SH-SY5Y (cell line): ENCODE measurements around the gene IKZF2.

ENCODE experiments used
- GATA2 ChIP-seq: IDR thresholded peaks from 2 replicates; pipeline ENCODE4 v1.6.1; 2011; ENCODE audit warnings: mild to moderate bottlenecking, low read depth, low read length
- GATA3 ChIP-seq: IDR thresholded peaks from 2 replicates; pipeline ENCODE4 v1.6.1; 2011; ENCODE audit warnings: low read depth, mild to moderate bottlenecking, low read length, moderate library complexity

Gene IKZF2

GRCh38 chr2:212995920-212996319, 155.5 kb downstream of the IKZF2 start:
- TF ChIP-seq GATA3 (no peak), GATA2 (no peak)

- TF ChIP-seq GATA3 (no peak), GATA2 (no peak)
Measured at GRCh38 chr2:212994976-212995375, 156.4 kb downstream of the IKZF2 start.

GRCh38 chr2:212991120-212991519, 160.3 kb downstream of the IKZF2 start:
- no peak for TF ChIP-seq GATA3
- TF ChIP-seq GATA2: no peak

GRCh38 chr2:212990697-212991096, 160.7 kb downstream of the IKZF2 start:
- TF ChIP-seq GATA2: no peak
- no peak for TF ChIP-seq GATA3

GRCh38 chr2:212987492-212987891, 163.9 kb downstream of the IKZF2 start:
- TF ChIP-seq GATA2 (no peak), GATA3 (no peak)

- no peak for TF ChIP-seq GATA3
- no peak for TF ChIP-seq GATA2
Measured at GRCh38 chr2:212984129-212984528, 167.3 kb downstream of the IKZF2 start.

GRCh38 chr2:212979799-212980198, 171.6 kb downstream of the IKZF2 start:
- TF ChIP-seq GATA3: peak; percentile 81
- peak; percentile 93 for TF ChIP-seq GATA2

GRCh38 chr2:212979046-212979612, 172.3 kb downstream of the IKZF2 start:
- TF ChIP-seq GATA3 (no peak), GATA2 (no peak)

- TF ChIP-seq GATA2: no peak
- no peak for TF ChIP-seq GATA3
Measured at GRCh38 chr2:212977152-212977551, 174.3 kb downstream of the IKZF2 start.

GRCh38 chr2:212975333-212975732, 176.1 kb downstream of the IKZF2 start:
- no peak for TF ChIP-seq GATA3
- TF ChIP-seq GATA2: no peak

- no peak for TF ChIP-seq GATA3
- no peak for TF ChIP-seq GATA2
Measured at GRCh38 chr2:212974692-212975091, 176.7 kb downstream of the IKZF2 start.

- no peak for TF ChIP-seq GATA3
- TF ChIP-seq GATA2: no peak
Measured at GRCh38 chr2:212973347-212973746, 178.1 kb downstream of the IKZF2 start.

- TF ChIP-seq GATA2 (no peak), GATA3 (no peak)
Measured at GRCh38 chr2:212970132-212970531, 181.3 kb downstream of the IKZF2 start.

- TF ChIP-seq GATA2: no peak
- no peak for TF ChIP-seq GATA3
Measured at GRCh38 chr2:212968284-212969081, 182.9 kb downstream of the IKZF2 start.

GRCh38 chr2:212966884-212967283, 184.5 kb downstream of the IKZF2 start:
- TF ChIP-seq GATA2 (no peak), GATA3 (no peak)
